Transverse colon (tissue), 4 donors: ENCODE measurements around the gene LIPE. TPM values are rescaled to one million over a fixed set of nuclear protein-coding genes. Genes with fewer than 3 reads are reported as not detected.

Experiments
- DNase-seq: peaks from one replicate; pipeline ENCODE4 v3.0.0-alpha.2; 2019
- H3K27ac ChIP-seq, 4 donors: fragments of 200-600 bp; sonication (generic); 2 replicates each; pipeline ENCODE4 v1.5.1; 2016 to 2018; ENCODE audit warnings: inconsistent platforms in 4 of 4
- H3K27me3 ChIP-seq: fragments of 200-600 bp; sonication (generic); 2 replicates; pipeline ENCODE4 v1.5.1; 2017; ENCODE audit warnings: inconsistent platforms
- H3K36me3 ChIP-seq, 4 donors: fragments of 200-600 bp; sonication (generic); 2 replicates each; pipeline ENCODE4 v1.5.1; 2017 to 2019; ENCODE audit warnings: inconsistent platforms in 4 of 4
- H3K4me1 ChIP-seq, 4 donors: fragments of 200-600 bp; sonication (generic); 2 replicates each; pipeline ENCODE4 v1.5.1; 2017 to 2020; ENCODE audit warnings: inconsistent platforms in 4 of 4
- H3K4me3 ChIP-seq, 4 donors: fragments of 200-600 bp; sonication (generic); 1 replicate in 1 of 4; 2 replicates in 3 of 4; pipeline versions ENCODE4 v1.5.1 to v1.6.1; 2017 to 2019; ENCODE audit warnings: inconsistent platforms in 4 of 4
- H3K9me3 ChIP-seq, 2 donors: fragments of 200-600 bp; sonication (generic); 2 replicates each; pipeline ENCODE4 v1.5.1; 2017 to 2019; ENCODE audit warnings: inconsistent platforms in 2 of 2
- EP300 ChIP-seq: sonication (generic); formaldehyde crosslinking; IDR thresholded peaks from one replicate; pipeline ENCODE4 v1.6.1; 2017; ENCODE audit warnings: antibody characterized with exemption, low read depth
- POLR2A ChIP-seq: fragments of 450-650 bp; IDR thresholded peaks from one replicate; pipeline ENCODE4 v1.6.1; 2016; ENCODE audit warnings: antibody characterized with exemption, mild to moderate bottlenecking, moderate library complexity
- POLR2AphosphoS5 ChIP-seq, 3 donors: sonication (generic); formaldehyde crosslinking; IDR thresholded peaks; one replicate each; pipeline ENCODE4 v1.6.1; 2016; ENCODE audit warnings: antibody characterized with exemption in 3 of 3
- WGBS, 2 donors: methylation state at CpG; one replicate each; pipeline ENCODE4 v1.1.5; 2018; ENCODE audit warnings: low coverage in 1 of 2; 5-methylcytosine and 5-hydroxymethylcytosine counted together
- in situ Hi-C, 4 donors: fragments of 200-750 bp; cut with MboI; loops; one replicate each; pipeline versions ENCODE4 v1.15.0 to v1.15.1; 2017; ENCODE audit warnings: low sequenced_read_pairs in 3 of 4, low pct_ligation_motif_present in 1 of 4, low pct_unique_long_range_greater_than_20kb in 1 of 4
- intact Hi-C: fragments of 100-400 bp; cut with DNase I; formaldehyde crosslinking; loops from one replicate; pipeline ENCODE4 v1.15.1; 2023; ENCODE audit warnings: low total_unique reads
- total RNA-seq, 4 donors: library from RNA; depleted of rRNA; stranded (reverse); fragments of >200 nt; gene quantifications; one replicate each; pipeline ENCODE4 v1.1.0, GENCODE V29; 2016
- TF ChIP-seq, protein P1 (sequence below), 5 experiments: fragments of 200-600 bp in 3 of 5; fragments of 450-650 bp in 2 of 5; sonication (generic) in 3 of 5; IDR thresholded peaks; 1 replicate in 2 of 5; 2 replicates in 3 of 5; pipeline ENCODE4 v1.5.1; 2016 to 2017; ENCODE audit warnings: antibody characterized with exemption in 5 of 5, inconsistent platforms in 3 of 5, mild to moderate bottlenecking in 2 of 5, moderate library complexity in 1 of 5

LIPE gene
- total RNA-seq, 4 donors from 2014 or later = 7.1 to 60.2 (median 25.9) TPM

- Histone ChIP-seq H3K4me1 (peaks cover 13 to 34% (median 28%) of the 10 kb centered on the region in 4 donors), H3K9me3 (no peaks in the 10 kb centered on the region), H3K4me3 (peak overlapping the region; percentile 37 to 66 (median 47)), H3K36me3 (no peaks in the 10 kb centered on the region), H3K27me3 (no peaks in the 10 kb centered on the region), H3K27ac (peak overlapping the region; percentile 81 to 91 (median 88))
- in situ Hi-C loops (no loop called here), intact Hi-C loops (no loop called here)
- DNase-seq = no peak
- WGBS, 2 donors = 25 to 36% methylated on average over 9 to 25 of the region's 25 CpGs
- TF ChIP-seq POLR2AphosphoS5 (IDR thresholded peaks at IDR 0.05) (no peak), EP300 (no peak), POLR2A (no peak)
- TF ChIP-seq, protein P1, sequence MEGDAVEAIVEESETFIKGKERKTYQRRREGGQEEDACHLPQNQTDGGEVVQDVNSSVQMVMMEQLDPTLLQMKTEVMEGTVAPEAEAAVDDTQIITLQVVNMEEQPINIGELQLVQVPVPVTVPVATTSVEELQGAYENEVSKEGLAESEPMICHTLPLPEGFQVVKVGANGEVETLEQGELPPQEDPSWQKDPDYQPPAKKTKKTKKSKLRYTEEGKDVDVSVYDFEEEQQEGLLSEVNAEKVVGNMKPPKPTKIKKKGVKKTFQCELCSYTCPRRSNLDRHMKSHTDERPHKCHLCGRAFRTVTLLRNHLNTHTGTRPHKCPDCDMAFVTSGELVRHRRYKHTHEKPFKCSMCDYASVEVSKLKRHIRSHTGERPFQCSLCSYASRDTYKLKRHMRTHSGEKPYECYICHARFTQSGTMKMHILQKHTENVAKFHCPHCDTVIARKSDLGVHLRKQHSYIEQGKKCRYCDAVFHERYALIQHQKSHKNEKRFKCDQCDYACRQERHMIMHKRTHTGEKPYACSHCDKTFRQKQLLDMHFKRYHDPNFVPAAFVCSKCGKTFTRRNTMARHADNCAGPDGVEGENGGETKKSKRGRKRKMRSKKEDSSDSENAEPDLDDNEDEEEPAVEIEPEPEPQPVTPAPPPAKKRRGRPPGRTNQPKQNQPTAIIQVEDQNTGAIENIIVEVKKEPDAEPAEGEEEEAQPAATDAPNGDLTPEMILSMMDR (IDR thresholded peaks at IDR 0.05) = no peak
Observed at GRCh38 chr19:42397263-42398166, 29.7 kb downstream of the LIPE start.

DNA sequence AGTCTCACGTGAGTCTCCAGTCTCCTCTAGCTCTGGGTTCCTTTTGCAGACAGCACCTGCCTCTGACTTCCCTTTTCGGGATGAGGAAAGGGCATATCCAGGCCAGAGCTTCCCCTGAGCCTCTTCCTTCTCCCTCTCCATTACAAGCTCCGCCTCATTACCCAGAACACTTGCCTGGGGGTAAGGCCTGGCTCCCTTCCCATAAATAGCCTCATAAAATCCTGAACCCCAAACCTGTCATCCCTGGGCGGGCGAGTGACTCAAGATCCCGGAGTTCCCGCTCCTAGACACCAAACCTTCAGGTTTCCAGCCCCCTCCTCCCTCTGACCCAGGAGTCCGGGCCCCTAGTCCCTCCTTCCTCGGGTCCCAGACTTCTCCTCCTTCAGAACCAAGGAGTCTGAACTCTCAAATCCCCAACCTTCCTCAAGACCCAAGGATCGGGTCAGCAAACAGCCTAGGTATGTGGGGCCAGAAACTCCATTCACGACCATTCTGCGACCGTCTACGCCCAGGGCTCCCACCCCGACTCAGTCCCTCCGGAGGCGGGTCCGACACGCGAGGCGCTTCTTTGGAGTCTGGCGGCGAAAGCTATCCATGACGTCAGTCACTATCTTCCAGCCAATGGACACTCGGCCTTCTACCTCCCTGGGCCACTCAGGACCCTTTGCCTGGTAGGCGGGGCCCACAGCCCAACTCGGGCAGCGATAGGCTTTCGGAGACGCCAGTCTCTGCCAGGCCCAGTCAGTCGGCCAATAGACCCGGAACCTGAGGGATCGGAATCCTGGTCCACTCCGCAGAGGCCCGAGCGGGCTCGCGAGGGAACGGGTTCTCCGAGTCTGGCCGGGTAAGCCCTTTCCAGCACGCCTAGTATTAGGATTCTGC lies 30.6 kb downstream of the LIPE start:
- TF ChIP-seq POLR2A = peak; percentile 74
- TF ChIP-seq POLR2AphosphoS5 (IDR thresholded peaks at IDR 0.05) = peak; percentile 59 to 86 (median 74)
- TF ChIP-seq, protein P1 (IDR thresholded peaks at IDR 0.05) = no peak
- Histone ChIP-seq H3K36me3 (no peaks in the 10 kb centered on the region), H3K4me1 (peaks cover 10 to 25% (median 22%) of the 10 kb centered on the region in 4 donors), H3K4me3 (peak overlapping the region; percentile 37 to 66 (median 47)), H3K9me3 (no peaks in the 10 kb centered on the region), H3K27ac (peak overlapping the region; percentile 81 to 91 (median 88)), H3K27me3 (peaks cover 5% of the 10 kb centered on the region)
- intact Hi-C loops (no loop called here), in situ Hi-C loops (no loop called here)
- 4 to 7% methylated on average over 2 to 37 of the region's 42 CpGs for WGBS, 2 donors
- DNase-seq = peak; percentile 99

DNA sequence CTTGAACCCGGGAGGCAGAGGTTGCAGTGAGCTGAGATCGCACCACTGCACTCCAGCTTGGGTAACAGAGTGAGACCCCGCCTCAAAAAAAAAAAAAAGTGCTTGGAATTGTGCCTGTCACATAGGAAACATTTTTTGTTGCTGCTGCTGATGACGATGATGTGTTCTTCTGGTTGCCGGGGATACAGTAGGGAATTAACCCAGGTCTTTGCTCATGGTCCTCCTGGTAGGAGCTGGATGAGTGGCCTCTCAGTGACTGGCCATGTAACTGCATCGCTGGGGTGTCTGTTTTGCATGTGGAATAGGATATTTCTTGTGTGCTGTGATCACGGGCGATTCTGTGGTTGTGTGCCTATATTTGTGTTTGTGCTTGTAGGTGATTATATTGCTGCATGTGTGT lies 32.4 kb downstream of the LIPE start:
- H3K4me1 ChIP-seq = peaks cover 6 to 17% (median 16%) of the 10 kb centered on the region in 4 donors
- no peak overlapping the region for H3K4me3 ChIP-seq
- H3K27me3 ChIP-seq = peaks cover 24% of the 10 kb centered on the region
- in situ Hi-C loops (no loop called here), intact Hi-C loops (no loop called here)
- DNase-seq = no peak
- no peak for TF ChIP-seq EP300
- no peak for TF ChIP-seq POLR2A
- no peak for TF ChIP-seq POLR2AphosphoS5 (IDR thresholded peaks at IDR 0.05)
- TF ChIP-seq, protein P1 (IDR thresholded peaks at IDR 0.05) = no peak
- no peaks in the 10 kb centered on the region for H3K9me3 ChIP-seq
- H3K27ac ChIP-seq = no peak overlapping the region
- WGBS, 2 donors = 86 to 88% methylated on average over 2 to 8 of the region's 8 CpGs
- no peaks in the 10 kb centered on the region for H3K36me3 ChIP-seq

DNA sequence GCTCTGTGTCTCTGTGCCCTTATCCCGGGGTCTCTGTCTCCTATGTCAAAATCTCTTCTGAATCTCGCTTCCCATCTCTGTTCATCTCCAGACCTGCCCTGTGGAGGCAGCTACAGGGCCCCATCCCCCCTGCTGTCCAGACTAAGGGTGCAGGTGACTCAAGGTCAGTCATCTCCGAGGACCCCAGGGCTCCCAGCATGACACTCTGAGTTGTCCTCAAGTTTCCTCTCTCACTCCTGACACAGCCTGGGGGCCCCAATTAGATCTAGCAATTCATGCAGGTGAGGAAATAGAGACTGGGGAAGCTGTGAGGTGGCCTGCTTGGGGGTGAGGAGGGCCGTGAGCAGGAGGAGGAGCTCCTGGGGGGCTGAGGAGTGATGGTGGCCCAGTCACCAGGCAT lies 35.0 kb downstream of the LIPE start:
- H3K27ac ChIP-seq = no peak overlapping the region
- no peaks in the 10 kb centered on the region for H3K36me3 ChIP-seq
- peaks cover 2 to 12% (median 11%) of the 10 kb centered on the region in 4 donors for H3K4me1 ChIP-seq
- 71% methylated on average over 4 of the region's 4 CpGs; no CpG with 5 or more reads in 1 of the 2 donors for WGBS, 2 donors
- no peak for DNase-seq
- intact Hi-C loops = no loop called here
- H3K9me3 ChIP-seq = no peaks in the 10 kb centered on the region
- no peak for TF ChIP-seq POLR2AphosphoS5 (IDR thresholded peaks at IDR 0.05)
- TF ChIP-seq EP300 = no peak
- TF ChIP-seq POLR2A = no peak
- H3K27me3 ChIP-seq = peaks cover 44% of the 10 kb centered on the region
- no peak overlapping the region for H3K4me3 ChIP-seq
- in situ Hi-C loops = no loop called here
